Dendritic cell treated with granulocyte-macrophage colony-stimulating factor and Interleukin-4, amounts not matched to agents 40 ng/mL and 50 ng/mL, for 4 days (primary cell): ENCODE results near the gene GGT5.
"Not testable (repeated sequence)": the region's sequence is repeated elsewhere in the genome, so short reads cannot be mapped to it uniquely, and the experiment has no call there.

Experiments
- H3K27ac Mint-ChIP-seq: one replicate; pipeline ENCODE4 v1.8.0; 2022; ENCODE audit warnings: mild to moderate bottlenecking, mixed read lengths
- H3K27me3 Mint-ChIP-seq: one replicate; pipeline ENCODE4 v1.8.0; 2022; ENCODE audit warnings: mild to moderate bottlenecking, mixed read lengths
- H3K36me3 Mint-ChIP-seq: one replicate; pipeline ENCODE4 v1.8.0; 2022; ENCODE audit warnings: low read depth, mixed read lengths
- H3K4me1 Mint-ChIP-seq: one replicate; pipeline ENCODE4 v1.8.0; 2022; ENCODE audit warnings: low read depth, mixed read lengths
- H3K4me3 Mint-ChIP-seq: one replicate; pipeline ENCODE4 v1.8.0; 2022; ENCODE audit warnings: mild to moderate bottlenecking, moderate library complexity, mixed read lengths
- H3K9me3 Mint-ChIP-seq: one replicate; pipeline ENCODE4 v1.8.0; 2022; ENCODE audit warnings: mixed read lengths
- intact Hi-C: fragments of 100-400 bp; cut with micrococcal nuclease; formaldehyde crosslinking; loops from one replicate; pipeline ENCODE4 v1.15.0; 2022

GGT5 gene, protein sequence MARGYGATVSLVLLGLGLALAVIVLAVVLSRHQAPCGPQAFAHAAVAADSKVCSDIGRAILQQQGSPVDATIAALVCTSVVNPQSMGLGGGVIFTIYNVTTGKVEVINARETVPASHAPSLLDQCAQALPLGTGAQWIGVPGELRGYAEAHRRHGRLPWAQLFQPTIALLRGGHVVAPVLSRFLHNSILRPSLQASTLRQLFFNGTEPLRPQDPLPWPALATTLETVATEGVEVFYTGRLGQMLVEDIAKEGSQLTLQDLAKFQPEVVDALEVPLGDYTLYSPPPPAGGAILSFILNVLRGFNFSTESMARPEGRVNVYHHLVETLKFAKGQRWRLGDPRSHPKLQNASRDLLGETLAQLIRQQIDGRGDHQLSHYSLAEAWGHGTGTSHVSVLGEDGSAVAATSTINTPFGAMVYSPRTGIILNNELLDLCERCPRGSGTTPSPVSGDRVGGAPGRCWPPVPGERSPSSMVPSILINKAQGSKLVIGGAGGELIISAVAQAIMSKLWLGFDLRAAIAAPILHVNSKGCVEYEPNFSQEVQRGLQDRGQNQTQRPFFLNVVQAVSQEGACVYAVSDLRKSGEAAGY

DNA sequence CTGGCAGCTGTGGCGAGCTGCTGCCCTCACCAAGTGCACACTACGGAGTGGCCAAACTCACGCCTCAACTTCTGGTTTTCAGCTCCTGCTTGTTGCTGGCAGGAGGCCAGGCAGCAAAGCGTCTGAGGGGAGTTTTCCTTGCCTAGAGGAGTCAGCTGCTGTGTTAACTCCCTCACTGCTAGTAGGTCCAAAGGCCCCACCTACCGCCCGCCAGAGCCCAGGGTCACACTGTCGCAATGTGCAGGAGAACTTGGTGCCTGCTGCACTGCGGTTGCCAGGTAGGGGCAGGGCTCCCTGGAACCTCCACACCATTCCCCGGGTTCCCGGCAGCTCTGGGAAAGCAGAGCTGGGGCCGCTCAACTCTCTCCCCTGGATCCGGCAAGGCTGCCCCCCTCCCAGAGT is at the start of gene GGT5:
Gene GGT5, minus strand, starts transcription at position 53 of the 402 bp plus-strand sequence. CDS start 357 bp downstream, outside the sequence.
- intact Hi-C loops, result not testable (repeated sequence)
- H3K4me3 Mint-ChIP-seq, result peak within 1 kb of the TSS; percentile 92

DNA sequence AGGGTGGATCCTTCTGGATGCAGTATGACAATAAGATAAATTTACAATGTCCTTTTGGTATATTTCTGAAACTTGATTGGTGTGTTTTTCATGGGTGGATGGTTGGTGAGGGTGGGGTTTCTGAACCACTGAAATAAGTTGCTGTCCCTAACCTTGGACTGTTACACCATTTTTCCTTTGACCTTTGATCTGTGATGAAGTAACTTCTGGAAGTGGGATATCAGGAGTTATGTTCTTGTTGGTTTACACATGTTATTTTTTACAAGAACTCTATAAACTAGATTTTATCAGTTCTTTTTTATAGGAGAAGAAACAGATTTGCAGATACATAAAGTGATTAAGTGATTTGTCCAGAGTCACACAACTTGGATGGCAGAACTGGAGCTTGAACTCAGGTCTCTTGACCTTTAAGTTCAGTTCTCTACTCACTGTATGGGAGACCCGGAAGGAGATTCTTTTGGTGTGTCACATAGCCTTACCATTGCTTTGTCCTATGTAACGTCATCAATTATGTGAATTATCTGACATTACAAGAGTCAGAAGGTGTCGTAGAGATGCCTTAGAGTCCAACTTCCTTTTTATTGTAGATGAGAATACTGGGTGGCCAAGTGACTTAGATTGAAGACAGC is 47.4 kb upstream of the GGT5 start:
- not testable (repeated sequence) for H3K27ac Mint-ChIP-seq

More for the DNA sequence above, at the start of gene GGT5:
- not testable (repeated sequence) for H3K27me3 Mint-ChIP-seq, H3K9me3 Mint-ChIP-seq
- H3K36me3 Mint-ChIP-seq, result peaks cover 42% of the 10 kb centered on the region
- H3K27ac Mint-ChIP-seq, result peak within 1 kb of the TSS; percentile 88
- peaks cover 70% of the 10 kb centered on the region for H3K4me1 Mint-ChIP-seq

DNA sequence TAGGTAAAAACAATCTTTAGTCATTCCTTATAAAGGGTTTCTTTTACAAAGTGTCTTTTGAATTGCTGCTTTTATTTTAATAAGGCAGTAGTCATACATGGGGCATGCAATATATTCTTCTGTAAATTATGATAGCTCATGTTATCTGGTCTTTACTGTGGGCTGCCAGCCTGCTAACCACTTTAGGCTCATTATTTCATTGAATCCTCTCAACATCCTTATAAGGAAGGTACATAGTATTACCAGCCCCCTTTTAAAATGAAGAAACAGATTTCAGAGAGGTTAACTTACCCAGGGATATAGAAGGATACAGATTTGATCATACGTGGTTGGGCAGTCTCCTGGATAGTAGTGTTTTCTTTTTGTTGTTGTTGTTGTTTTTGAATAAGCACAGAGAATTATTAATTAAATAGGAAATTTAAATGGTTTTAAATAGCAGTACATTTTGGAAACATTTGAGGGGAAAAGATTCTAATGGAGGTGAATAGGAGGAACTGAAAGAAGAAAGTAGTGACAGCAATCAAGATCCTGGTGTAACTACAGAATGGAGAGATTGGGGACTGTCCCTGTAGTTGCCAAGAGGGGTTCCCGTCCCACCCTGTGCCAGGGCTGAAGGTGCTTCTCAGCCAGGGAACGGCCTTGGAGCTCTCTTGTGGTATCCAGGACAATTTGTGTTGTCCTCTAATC is 46.8 kb upstream of the GGT5 start:
- no peak overlapping the region for H3K27ac Mint-ChIP-seq
- no peak overlapping the region for H3K4me3 Mint-ChIP-seq
- no peaks in the 10 kb centered on the region for H3K9me3 Mint-ChIP-seq
- peaks cover 38% of the 10 kb centered on the region for H3K4me1 Mint-ChIP-seq
- intact Hi-C loops, result no loop called here
- H3K27me3 Mint-ChIP-seq, result no peaks in the 10 kb centered on the region
- peaks cover 18% of the 10 kb centered on the region for H3K36me3 Mint-ChIP-seq

More for the DNA sequence above, 47.4 kb upstream of the GGT5 start:
- intact Hi-C loops, H3K4me3 Mint-ChIP-seq, H3K27me3 Mint-ChIP-seq, H3K9me3 Mint-ChIP-seq: not testable (repeated sequence)
- Mint-ChIP-seq H3K36me3 (peaks cover 12% of the 10 kb centered on the region), H3K4me1 (peaks cover 34% of the 10 kb centered on the region)

DNA sequence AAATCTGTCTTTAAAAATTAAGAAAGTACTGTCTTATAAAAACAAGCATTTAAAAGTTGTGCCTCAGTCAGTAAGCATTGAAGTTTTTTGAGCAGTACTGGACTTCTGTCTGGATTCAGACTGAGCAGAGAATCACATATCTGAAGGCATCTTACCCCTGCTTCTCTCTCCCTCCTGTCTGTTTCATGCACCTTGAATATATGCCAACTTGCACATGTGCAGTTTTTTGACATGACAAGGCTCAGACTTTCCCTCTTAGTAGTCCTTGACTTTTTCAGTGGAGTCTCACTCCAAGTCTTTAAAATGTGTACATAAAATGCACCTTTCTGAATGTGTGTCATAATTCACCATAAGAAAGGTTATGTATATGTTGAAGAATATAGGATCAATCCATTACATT is 45.6 kb upstream of the GGT5 start:
- Mint-ChIP-seq H3K27ac (no peak overlapping the region), H3K4me1 (peaks cover 35% of the 10 kb centered on the region)

DNA sequence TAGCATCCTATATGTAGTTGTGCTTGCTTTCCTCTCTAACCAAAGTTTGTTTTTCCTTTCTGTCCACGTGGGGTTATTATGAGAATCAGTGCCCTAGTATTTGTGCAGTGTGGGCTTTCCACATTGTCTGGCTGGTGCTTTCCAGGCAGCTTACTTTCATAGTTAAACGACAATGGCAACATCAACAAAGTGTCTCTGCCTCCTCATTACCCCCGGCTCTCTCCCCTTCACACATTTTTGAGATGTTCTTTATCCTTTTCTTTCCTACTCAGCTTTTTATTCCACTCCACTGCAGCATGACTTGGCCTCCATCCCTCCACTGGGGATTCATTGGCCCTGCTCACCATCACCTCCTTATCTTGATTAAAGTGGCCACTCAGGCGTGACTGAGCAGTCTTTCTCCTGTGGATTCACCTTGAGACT is 44.9 kb upstream of the GGT5 start:
- Mint-ChIP-seq H3K27me3 (no peaks in the 10 kb centered on the region), H3K36me3 (peaks cover 22% of the 10 kb centered on the region), H3K9me3 (no peaks in the 10 kb centered on the region), H3K27ac (no peak overlapping the region), H3K4me3 (no peak overlapping the region), H3K4me1 (peaks cover 39% of the 10 kb centered on the region)
- intact Hi-C loops, result no loop called here

More for the DNA sequence above, 45.6 kb upstream of the GGT5 start:
- intact Hi-C loops, result no loop called here
- Mint-ChIP-seq H3K36me3 (peaks cover 18% of the 10 kb centered on the region), H3K27me3 (no peaks in the 10 kb centered on the region), H3K9me3 (no peaks in the 10 kb centered on the region), H3K4me3 (no peak overlapping the region)

DNA sequence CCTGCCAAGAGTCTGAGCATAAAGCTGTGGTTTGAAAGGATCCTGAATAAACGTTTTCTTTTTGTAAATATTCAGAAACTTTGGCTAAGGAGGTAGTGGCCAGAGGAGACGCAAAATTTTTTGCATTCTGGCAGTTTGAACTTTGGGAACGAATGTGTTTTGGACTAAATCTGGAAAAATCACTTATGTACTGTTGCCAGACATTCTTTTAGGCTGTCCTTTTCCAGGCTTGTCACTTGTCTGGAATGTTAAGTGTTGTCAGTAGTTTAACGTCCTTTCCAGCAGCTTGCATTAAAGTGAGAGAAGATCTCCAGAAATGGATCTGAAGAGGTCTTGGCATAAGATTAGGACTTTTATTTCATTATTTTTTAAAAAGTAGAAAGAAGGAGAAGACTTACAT is 44.2 kb upstream of the GGT5 start:
- H3K27me3 Mint-ChIP-seq, result no peaks in the 10 kb centered on the region
- no peak overlapping the region for H3K4me3 Mint-ChIP-seq
- no peaks in the 10 kb centered on the region for H3K9me3 Mint-ChIP-seq
- no peak overlapping the region for H3K27ac Mint-ChIP-seq
- peaks cover 42% of the 10 kb centered on the region for H3K4me1 Mint-ChIP-seq
- intact Hi-C loops, result no loop called here
- H3K36me3 Mint-ChIP-seq, result peaks cover 26% of the 10 kb centered on the region

DNA sequence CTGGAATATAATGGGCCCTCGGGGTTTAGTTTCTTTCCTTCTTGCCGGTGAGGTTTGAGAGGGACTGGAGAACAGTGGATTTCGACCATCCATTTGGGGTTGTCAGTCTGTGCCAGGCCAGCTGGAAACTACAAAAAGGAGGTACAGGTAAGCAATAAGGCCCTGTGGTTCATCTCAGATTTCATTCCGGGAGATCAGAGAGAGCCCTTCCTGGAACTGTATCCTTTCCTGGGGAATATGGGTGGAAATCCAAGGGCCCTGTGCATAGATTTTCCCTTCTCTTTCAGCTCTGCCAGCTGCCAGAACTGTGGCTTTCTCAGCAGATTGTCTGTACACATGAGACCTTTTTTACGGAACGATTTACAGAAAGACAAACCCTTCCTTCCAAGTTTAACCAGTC is 42.9 kb upstream of the GGT5 start:
- H3K4me1 Mint-ChIP-seq, result peaks cover 37% of the 10 kb centered on the region
- intact Hi-C loops, H3K27ac Mint-ChIP-seq, H3K9me3 Mint-ChIP-seq, H3K4me3 Mint-ChIP-seq, H3K27me3 Mint-ChIP-seq: not testable (repeated sequence)
- peaks cover 23% of the 10 kb centered on the region for H3K36me3 Mint-ChIP-seq

DNA sequence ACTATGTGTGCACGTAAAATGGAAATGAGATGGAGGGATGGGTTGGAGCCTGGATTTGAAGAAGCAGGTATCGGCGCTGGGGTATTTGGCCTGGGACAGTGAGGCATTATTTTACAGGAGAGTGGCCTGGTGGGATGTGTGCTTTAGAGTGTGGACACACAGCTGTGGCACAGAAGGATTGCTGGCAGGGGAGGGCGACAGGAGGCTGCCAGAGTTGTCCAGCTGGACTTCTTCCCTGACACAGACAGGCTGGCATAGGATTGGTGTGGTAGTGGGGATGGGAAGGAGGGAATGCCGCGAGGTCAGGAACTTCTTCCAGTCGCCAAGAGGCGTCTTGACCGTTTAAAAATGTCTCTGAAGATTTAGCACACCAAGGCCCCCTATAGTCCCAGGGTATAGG is 42.3 kb upstream of the GGT5 start:
- H3K4me3 Mint-ChIP-seq, H3K9me3 Mint-ChIP-seq, H3K27me3 Mint-ChIP-seq, intact Hi-C loops: not testable (repeated sequence)
- peaks cover 20% of the 10 kb centered on the region for H3K36me3 Mint-ChIP-seq
- H3K27ac Mint-ChIP-seq, result peak overlapping the region; percentile 32
- peaks cover 35% of the 10 kb centered on the region for H3K4me1 Mint-ChIP-seq

DNA sequence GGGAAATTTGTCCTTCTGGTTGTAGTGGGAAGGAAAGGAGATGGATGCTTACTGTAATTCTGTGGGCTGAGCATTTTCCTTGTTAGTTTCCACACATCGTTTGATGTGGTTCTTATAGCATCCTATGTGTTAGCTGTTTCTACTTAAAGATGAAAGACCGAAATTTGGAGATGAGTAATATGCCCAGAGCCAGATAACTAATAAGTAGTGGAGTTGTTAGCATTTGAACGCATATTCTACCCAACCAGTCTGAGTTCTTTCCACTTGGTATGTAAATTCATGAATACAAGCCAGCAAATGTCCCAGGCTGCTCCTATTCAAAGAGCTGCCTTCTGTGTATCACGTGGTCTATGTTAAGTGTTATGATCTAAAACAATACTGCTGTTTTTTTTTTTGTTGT is 40.4 kb upstream of the GGT5 start:
- Mint-ChIP-seq H3K27ac (no peak overlapping the region), H3K4me3 (no peak overlapping the region), H3K27me3 (no peaks in the 10 kb centered on the region), H3K4me1 (peaks cover 33% of the 10 kb centered on the region), H3K9me3 (no peaks in the 10 kb centered on the region), H3K36me3 (peaks cover 26% of the 10 kb centered on the region)
- intact Hi-C loops, result no loop called here

DNA sequence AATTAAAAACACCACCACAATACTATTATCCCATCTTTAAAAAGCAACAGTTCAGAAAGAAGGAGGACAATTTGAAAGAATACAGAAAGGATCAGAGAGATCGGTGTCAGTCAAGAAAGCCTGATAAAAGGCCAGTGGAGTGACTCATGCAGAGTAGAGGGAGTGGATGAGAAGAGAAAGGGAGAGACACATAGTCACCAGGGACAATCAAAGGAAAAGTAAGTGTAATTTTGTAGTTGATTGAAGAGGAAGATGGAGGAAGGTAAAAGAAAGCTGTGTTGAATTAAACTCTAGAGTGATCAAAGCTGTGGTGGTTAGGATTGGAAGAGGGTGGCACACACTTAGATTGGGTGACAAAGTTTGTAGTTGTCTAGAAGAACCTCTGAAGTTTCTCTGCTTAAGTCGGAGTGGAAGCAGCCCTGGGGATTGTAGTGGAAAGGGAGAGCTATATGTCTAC is 39.9 kb upstream of the GGT5 start:
- H3K9me3 Mint-ChIP-seq, result no peaks in the 10 kb centered on the region
- H3K4me3 Mint-ChIP-seq, result no peak overlapping the region
- no peak overlapping the region for H3K27ac Mint-ChIP-seq
- intact Hi-C loops, result no loop called here
- H3K36me3 Mint-ChIP-seq, result peaks cover 22% of the 10 kb centered on the region
- H3K4me1 Mint-ChIP-seq, result peaks cover 30% of the 10 kb centered on the region
- no peaks in the 10 kb centered on the region for H3K27me3 Mint-ChIP-seq

DNA sequence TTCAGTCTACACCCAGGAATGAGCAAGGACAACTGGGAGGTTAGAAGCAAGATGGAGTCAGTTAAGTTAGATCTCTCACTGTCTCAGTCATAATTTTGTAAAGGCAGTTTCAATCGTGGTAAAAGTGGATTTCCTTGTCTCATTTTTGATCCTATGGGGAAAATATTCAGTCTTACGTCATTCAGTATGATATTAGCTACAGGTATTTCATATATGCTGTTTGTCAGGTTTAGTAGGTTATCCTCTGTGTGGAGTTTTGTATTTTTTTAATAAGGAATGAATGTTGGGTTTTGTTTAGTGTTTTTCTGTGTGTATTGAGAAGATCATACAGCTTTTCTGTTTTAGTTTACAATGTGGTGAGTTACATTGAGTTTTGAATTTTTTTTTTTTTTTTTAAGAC is 37.5 kb upstream of the GGT5 start:
- H3K9me3 Mint-ChIP-seq, result no peaks in the 10 kb centered on the region
- no peaks in the 10 kb centered on the region for H3K27me3 Mint-ChIP-seq
- H3K27ac Mint-ChIP-seq, result no peak overlapping the region
- peaks cover 27% of the 10 kb centered on the region for H3K4me1 Mint-ChIP-seq
- intact Hi-C loops, result no loop called here
- H3K36me3 Mint-ChIP-seq, result peaks cover 23% of the 10 kb centered on the region
- H3K4me3 Mint-ChIP-seq, result no peak overlapping the region

DNA sequence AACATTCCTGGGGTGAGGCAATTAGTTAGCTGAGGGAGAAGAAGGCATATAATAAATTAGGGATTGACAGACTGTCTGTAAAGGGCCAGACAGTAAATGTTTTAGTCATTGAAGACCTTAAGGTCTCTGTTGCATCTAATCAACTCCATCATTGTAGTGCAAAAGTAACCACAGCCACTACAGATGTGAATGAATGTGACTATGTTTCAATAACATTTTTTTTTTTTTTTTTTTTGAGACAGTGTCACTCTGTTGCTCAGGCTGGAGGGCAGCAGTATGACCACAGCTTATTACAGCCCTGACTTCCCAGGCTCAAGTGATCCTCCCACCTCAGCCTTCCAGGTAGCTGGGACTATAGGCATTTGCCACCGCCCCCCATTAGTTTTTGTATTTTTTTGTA is 35.5 kb upstream of the GGT5 start:
- Mint-ChIP-seq H3K4me1 (peaks cover 24% of the 10 kb centered on the region), H3K36me3 (peaks cover 34% of the 10 kb centered on the region)
- H3K27me3 Mint-ChIP-seq, H3K9me3 Mint-ChIP-seq, H3K27ac Mint-ChIP-seq, intact Hi-C loops, H3K4me3 Mint-ChIP-seq: not testable (repeated sequence)

DNA sequence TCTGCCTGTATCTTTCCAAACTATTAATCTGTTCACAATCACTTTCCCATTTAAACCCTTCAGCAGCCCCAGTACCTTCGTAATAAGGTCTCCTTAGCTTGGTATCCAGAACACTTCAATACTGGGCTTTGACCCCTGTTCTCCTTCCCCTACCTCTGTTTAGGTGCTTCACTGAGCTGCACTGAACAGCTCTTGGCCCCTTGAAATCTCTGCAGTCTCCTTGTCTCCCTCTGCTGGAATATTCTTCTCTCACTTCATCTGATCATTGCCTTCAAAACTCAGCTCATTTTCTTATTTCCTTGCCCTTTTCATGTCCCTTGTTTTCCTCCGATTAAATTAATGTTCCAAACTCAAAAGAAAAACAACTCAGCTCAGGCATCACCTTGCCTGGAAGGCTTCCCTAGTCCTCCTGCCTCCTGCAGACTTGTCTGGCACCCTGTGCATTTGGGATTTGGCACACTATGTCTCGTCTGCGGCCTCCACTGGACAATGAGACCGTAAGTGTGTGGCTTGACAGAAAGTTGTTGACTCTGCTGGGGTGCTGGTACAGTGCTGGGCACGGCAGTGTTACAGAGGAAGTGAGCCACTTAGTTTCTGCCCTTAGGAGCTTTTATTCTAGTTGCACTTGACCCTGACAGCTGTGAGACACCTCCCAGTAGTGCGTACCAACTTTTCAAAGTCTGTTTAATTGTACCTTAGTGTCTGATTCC is 30.0 kb upstream of the GGT5 start:
- H3K4me3 Mint-ChIP-seq, intact Hi-C loops, H3K27me3 Mint-ChIP-seq, H3K9me3 Mint-ChIP-seq: not testable (repeated sequence)
- Mint-ChIP-seq H3K36me3 (peaks cover 27% of the 10 kb centered on the region), H3K27ac (peak overlapping the region; percentile 55), H3K4me1 (peaks cover 42% of the 10 kb centered on the region)
